Upper lobe of left lung (tissue), 6 donors: ENCODE data around the gene MAST3. TPM values are rescaled to one million over a fixed set of nuclear protein-coding genes. Genes with fewer than 3 reads are reported as not detected.
"Not testable (repeated sequence)": the region's sequence is repeated elsewhere in the genome, so short reads cannot be mapped to it uniquely, and the experiment has no call there.

ENCODE experiments used
- ATAC-seq, 2 donors: fragments of 200-7000 bp; cut with Tn5 transposase; one replicate each; pipeline ENCODE4 v1.9.1; 2022; ENCODE audit warnings: mild to moderate bottlenecking in 2 of 2, moderate library complexity in 2 of 2; ENCODE audit not compliant: low FRiP score in 2 of 2
- DNase-seq, 2 donors: peaks; one replicate each; pipeline ENCODE4 v3.0.0-alpha.2; 2019 to 2020
- H3K27ac ChIP-seq, 4 donors: fragments of 200-600 bp; sonication (generic); one replicate each; pipeline ENCODE4 v1.5.1; 2016 to 2019
- H3K27me3 ChIP-seq, 4 donors: fragments of 200-600 bp; sonication (generic); one replicate each; pipeline ENCODE4 v1.5.1; 2017 to 2019
- H3K36me3 ChIP-seq, 4 donors: fragments of 200-600 bp; sonication (generic); one replicate each; pipeline ENCODE4 v1.5.1; 2016 to 2019
- H3K4me1 ChIP-seq, 4 donors: fragments of 200-600 bp; sonication (generic); one replicate each; pipeline ENCODE4 v1.5.1; 2018 to 2019
- H3K4me3 ChIP-seq, 4 donors: fragments of 200-600 bp; sonication (generic); one replicate each; pipeline ENCODE4 v1.5.1; 2017 to 2019; ENCODE audit warnings: mild to moderate bottlenecking in 2 of 4, moderate library complexity in 1 of 4
- H3K9me3 ChIP-seq, 4 donors: fragments of 200-600 bp; sonication (generic); one replicate each; pipeline ENCODE4 v1.5.1; 2018 to 2019
- CTCF ChIP-seq, 6 experiments: fragments of 450-650 bp in 4 of 6; fragments of 200-600 bp in 2 of 6; sonication (generic) in 2 of 6; IDR thresholded peaks; one replicate each; pipeline ENCODE4 v1.5.1; 2016 to 2019; ENCODE audit warnings: antibody characterized with exemption in 6 of 6
- EP300 ChIP-seq, 4 donors: sonication (generic); formaldehyde crosslinking; IDR thresholded peaks; one replicate each; pipeline ENCODE4 v1.5.1; 2017; ENCODE audit warnings: antibody characterized with exemption in 4 of 4, control low read depth in 2 of 4
- POLR2A ChIP-seq, 4 donors: fragments of 450-650 bp; IDR thresholded peaks; one replicate each; pipeline ENCODE4 v1.5.1; 2016 to 2017; ENCODE audit warnings: antibody characterized with exemption in 4 of 4, mild to moderate bottlenecking in 2 of 4
- POLR2AphosphoS5 ChIP-seq, 2 donors: sonication (generic); formaldehyde crosslinking; IDR thresholded peaks; one replicate each; pipeline ENCODE4 v1.5.1; 2017; ENCODE audit warnings: antibody characterized with exemption in 2 of 2
- WGBS, 2 donors: methylation state at CpG; one replicate each; pipeline ENCODE4 v1.1.5; 2017 to 2018; 5-methylcytosine and 5-hydroxymethylcytosine counted together
- total RNA-seq, 6 donors: library from RNA; depleted of rRNA in 4 of 6; stranded (reverse); fragments of >200 nt in 4 of 6; gene quantifications; one replicate each; pipeline versions ENCODE4 v1.1.0 to v1.2.1, GENCODE V29; 2016 to 2021
- donor health status: DM: no; HTN: no; CAD: no; lungs with moderate emphysema.
- donor health status: DM: no; HTN: yes; CAD: no; lungs with severe emphysema.

The MAST3 gene
- total RNA-seq, 6 donors from 2014 or later, result 9.3 to 67.1 (median 27.5) TPM

GRCh38 chr19:18101268-18101667, 3.7 kb downstream of the MAST3 start:
- 75 to 87% methylated on average over 3 of the region's 3 CpGs for WGBS, 2 donors
- Histone ChIP-seq H3K4me3 (no peak overlapping the region), H3K4me1 (peaks cover 21 to 44% (median 25%) of the 10 kb centered on the region in 4 donors), H3K27ac (no peak overlapping the region), H3K27me3 (no peaks in the 10 kb centered on the region), H3K36me3 (no peaks in the 10 kb centered on the region), H3K9me3 (no peaks in the 10 kb centered on the region)
- ATAC-seq, result no peak
- TF ChIP-seq EP300 (IDR thresholded peaks at IDR 0.05) (no peak), POLR2A (IDR thresholded peaks at IDR 0.05) (no peak), CTCF (IDR thresholded peaks at IDR 0.05) (no peak), POLR2AphosphoS5 (IDR thresholded peaks at IDR 0.05) (no peak)
- DNase-seq, result no peak

- 86 to 87% methylated on average over 13 to 15 of the region's 15 CpGs for WGBS, 2 donors
- no peaks in the 10 kb centered on the region for H3K9me3 ChIP-seq
- H3K4me3 ChIP-seq, result no peak overlapping the region
- peaks cover 16 to 38% (median 27%) of the 10 kb centered on the region in 4 donors for H3K4me1 ChIP-seq
- H3K36me3 ChIP-seq, result no peaks in the 10 kb centered on the region
- ATAC-seq, result no peak
- DNase-seq, result no peak
- no peaks in the 10 kb centered on the region for H3K27me3 ChIP-seq
- TF ChIP-seq CTCF (IDR thresholded peaks at IDR 0.05), result no peak
- no peak for TF ChIP-seq POLR2A (IDR thresholded peaks at IDR 0.05)
- TF ChIP-seq POLR2AphosphoS5 (IDR thresholded peaks at IDR 0.05), result no peak
- TF ChIP-seq EP300 (IDR thresholded peaks at IDR 0.05), result no peak
- no peak overlapping the region for H3K27ac ChIP-seq
These were observed 5.5 kb downstream of the MAST3 start for GRCh38 chr19:18102916-18103542.

- Histone ChIP-seq H3K9me3 (no peaks in the 10 kb centered on the region), H3K27me3 (no peaks in the 10 kb centered on the region), H3K4me1 (peaks cover 11 to 37% (median 22%) of the 10 kb centered on the region in 4 donors), H3K27ac (peak overlapping the region in 3 of 4 donors; percentile 27 to 77 (median 47)), H3K36me3 (no peaks in the 10 kb centered on the region), H3K4me3 (peak overlapping the region in 3 of 4 donors; percentile 22 to 48 (median 47))
- ATAC-seq (no peak), DNase-seq (no peak)
- TF ChIP-seq EP300 (IDR thresholded peaks at IDR 0.05) (no peak), POLR2A (IDR thresholded peaks at IDR 0.05) (no peak)
- 63 to 70% methylated on average over 5 of the region's 5 CpGs for WGBS, 2 donors
These were observed 7.2 kb downstream of the MAST3 start for GRCh38 chr19:18104793-18105131.

GRCh38 chr19:18105259-18105658, 7.7 kb downstream of the MAST3 start:
- peaks cover 11 to 42% (median 26%) of the 10 kb centered on the region in 4 donors for H3K4me1 ChIP-seq
- not testable (repeated sequence) for H3K27me3 ChIP-seq, DNase-seq, H3K9me3 ChIP-seq, H3K4me3 ChIP-seq, H3K36me3 ChIP-seq, H3K27ac ChIP-seq, ATAC-seq
- 80 to 85% methylated on average over 5 to 7 of the region's 7 CpGs for WGBS, 2 donors

GRCh38 chr19:18107235-18107634, 9.7 kb downstream of the MAST3 start:
- ATAC-seq, result no peak
- Histone ChIP-seq H3K4me3 (no peak overlapping the region), H3K4me1 (peaks cover 21 to 52% (median 37%) of the 10 kb centered on the region in 4 donors), H3K27me3 (no peaks in the 10 kb centered on the region), H3K36me3 (no peaks in the 10 kb centered on the region), H3K27ac (peak overlapping the region in 3 of 4 donors; percentile 23 to 51 (median 33)), H3K9me3 (no peaks in the 10 kb centered on the region)
- DNase-seq, result no peak
- 78 to 82% methylated on average over 9 of the region's 9 CpGs for WGBS, 2 donors
- no peak for TF ChIP-seq POLR2AphosphoS5 (IDR thresholded peaks at IDR 0.05)
- TF ChIP-seq POLR2A (IDR thresholded peaks at IDR 0.05), result no peak
- no peak for TF ChIP-seq EP300 (IDR thresholded peaks at IDR 0.05)
- no peak for TF ChIP-seq CTCF (IDR thresholded peaks at IDR 0.05)

- H3K9me3 ChIP-seq, result no peaks in the 10 kb centered on the region
- peaks cover 21 to 52% (median 37%) of the 10 kb centered on the region in 4 donors for H3K4me1 ChIP-seq
- H3K4me3 ChIP-seq, result no peak overlapping the region
- no peak for ATAC-seq
- DNase-seq, result no peak
- H3K27ac ChIP-seq, result peak overlapping the region in 2 of 4 donors; percentile 90 to 94
- no peak for TF ChIP-seq POLR2AphosphoS5 (IDR thresholded peaks at IDR 0.05)
- H3K36me3 ChIP-seq, result peaks cover 0 to 2% (median 0%) of the 10 kb centered on the region in 4 donors
- 75 to 78% methylated on average over 2 of the region's 2 CpGs for WGBS, 2 donors
- H3K27me3 ChIP-seq, result no peaks in the 10 kb centered on the region
These were observed 11.3 kb downstream of the MAST3 start for GRCh38 chr19:18108897-18109296.
